Bone marrow (tissue), 2 donors: Measurements from ENCODE around the gene KCNQ1.

ENCODE experiments used
- DNase-seq, 2 donors: peaks; one replicate each; lab custom pipeline; 2025; lab: John Stamatoyannopoulos, UW

KCNQ1 gene

GRCh38 chr11:2411446-2412305, 33.1 kb upstream of the KCNQ1 start:
- DNase-seq = no peak

- DNase-seq = no peak
Measured at GRCh38 chr11:2412323-2412722, 32.5 kb upstream of the KCNQ1 start.

GRCh38 chr11:2413742-2414579, 30.8 kb upstream of the KCNQ1 start:
- no peak for DNase-seq

GRCh38 chr11:2414616-2415015, 30.2 kb upstream of the KCNQ1 start:
- DNase-seq = no peak

DNA sequence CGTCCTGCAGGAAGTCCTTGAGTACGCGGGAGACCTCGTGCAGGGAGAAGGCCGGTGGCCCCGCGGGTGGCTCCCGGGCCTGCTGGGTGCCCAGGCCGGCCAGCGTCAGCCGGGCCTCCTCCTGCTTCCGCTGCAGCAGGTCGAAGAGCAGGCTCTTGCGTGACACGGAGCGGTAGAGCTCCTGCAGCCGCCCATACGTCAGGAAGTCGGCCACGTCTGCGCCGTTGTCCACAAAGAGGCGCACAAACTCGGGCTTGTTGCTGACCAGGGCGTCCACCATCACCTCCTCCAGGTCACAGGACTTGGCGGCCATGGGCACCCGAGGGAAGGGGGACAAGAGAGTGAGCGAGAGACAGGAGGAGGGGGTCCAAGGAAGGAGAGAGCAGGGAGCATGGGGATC, 29.6 kb upstream of the KCNQ1 start:
- no peak for DNase-seq

DNA sequence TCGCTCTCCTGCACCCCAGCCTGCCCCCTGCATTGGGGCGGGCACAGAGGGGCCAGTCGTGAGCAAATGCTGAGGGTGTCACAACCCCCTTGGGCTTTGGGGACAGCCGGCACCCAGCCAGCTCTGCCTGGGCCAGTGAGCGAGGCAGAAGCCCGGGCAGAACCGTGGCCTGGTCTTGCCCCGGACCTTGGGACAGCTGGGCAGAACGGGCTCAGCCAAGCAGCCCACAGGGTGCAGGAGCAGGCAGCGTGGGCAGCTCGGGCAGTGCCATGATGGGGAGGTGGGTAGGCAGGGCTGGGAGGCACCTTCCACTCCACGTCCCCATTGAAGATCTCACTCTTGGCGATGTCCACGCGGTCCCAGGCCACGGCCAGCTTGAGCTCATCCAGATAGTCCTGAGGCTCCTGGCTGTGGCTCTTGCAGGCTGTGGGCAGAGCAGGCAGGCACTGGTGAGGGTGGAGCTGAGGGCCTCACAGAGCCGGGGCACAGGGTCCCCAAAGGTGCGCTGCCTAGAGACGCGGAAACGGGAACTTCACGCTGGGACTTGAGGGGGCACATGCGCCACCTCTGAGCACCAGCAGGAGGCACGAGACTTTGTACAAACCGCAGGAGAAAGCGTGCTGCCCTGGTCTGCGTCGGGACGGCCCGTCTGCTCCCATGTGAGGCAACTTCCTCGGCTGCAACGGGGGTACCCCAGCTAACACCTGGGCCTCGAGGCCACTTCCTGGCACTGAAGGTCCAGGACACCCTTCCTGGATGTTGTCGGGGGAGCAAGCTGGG, 29.0 kb upstream of the KCNQ1 start:
- no peak for DNase-seq

DNA sequence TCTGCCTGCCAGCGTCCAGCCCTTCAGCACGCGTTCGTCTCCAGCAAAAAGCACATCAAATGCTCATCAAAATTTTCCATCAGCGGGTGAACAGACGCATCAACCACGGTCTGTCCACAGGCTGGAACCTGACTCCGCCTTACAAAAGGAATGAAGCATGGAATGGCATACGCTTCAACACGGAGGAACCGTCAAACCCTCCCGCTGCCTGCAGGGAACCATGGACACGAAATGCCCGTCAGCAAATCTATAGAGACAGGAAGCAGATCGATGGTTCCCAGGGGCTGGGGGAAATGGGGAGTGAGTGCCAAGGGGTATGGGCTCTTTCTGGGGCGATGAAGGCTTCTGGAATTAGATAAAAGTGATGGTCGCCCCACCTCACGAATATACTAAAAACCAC, 28.0 kb upstream of the KCNQ1 start:
- no peak for DNase-seq

- DNase-seq = no peak
Measured at GRCh38 chr11:2417856-2418692, 26.7 kb upstream of the KCNQ1 start.

- DNase-seq = no peak
Measured at GRCh38 chr11:2418693-2419360, 26.0 kb upstream of the KCNQ1 start.

GRCh38 chr11:2419638-2420501, 24.9 kb upstream of the KCNQ1 start:
- peak; percentile 21 to 23 for DNase-seq

DNA sequence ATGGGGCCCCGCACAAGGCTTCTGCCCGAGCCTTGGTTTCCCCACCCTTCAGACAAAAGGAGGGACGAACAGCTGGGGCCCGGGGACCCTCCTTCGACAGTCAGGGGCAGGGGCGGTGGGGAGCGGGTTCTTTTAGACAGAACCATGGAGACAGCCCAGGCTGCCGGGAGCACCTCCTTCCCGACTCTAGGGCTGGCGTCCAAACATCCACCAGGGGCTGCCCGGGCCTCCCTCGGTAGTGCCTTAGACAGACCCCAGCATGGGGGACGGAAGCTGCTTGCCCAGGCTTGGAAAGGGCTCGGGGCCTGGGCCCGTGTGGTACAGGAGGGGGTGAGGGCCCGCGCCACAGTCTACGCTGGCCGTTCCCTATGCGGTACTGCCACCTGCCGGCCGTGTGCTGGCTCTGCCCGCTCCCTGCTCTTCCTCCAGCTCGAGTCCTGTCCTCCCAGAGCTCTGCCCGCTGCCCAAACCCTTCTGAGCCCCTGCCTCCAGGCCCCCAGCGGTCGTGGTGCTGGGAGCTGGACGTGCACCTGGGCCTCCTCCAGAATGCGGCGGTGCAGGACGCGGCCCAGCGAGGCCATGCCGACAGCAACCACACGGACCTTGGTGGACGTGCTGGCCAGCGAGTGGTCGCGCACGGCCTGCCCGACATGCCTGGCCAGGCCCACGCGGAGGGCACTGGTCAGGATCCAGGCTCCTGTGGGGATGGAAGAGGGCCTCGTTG, 24.1 kb upstream of the KCNQ1 start:
- peak; percentile 40 to 46 for DNase-seq

- DNase-seq = no peak
Measured at GRCh38 chr11:2421226-2421994, 23.4 kb upstream of the KCNQ1 start.

- no peak for DNase-seq
Measured at GRCh38 chr11:2421996-2422395, 22.8 kb upstream of the KCNQ1 start.

DNA sequence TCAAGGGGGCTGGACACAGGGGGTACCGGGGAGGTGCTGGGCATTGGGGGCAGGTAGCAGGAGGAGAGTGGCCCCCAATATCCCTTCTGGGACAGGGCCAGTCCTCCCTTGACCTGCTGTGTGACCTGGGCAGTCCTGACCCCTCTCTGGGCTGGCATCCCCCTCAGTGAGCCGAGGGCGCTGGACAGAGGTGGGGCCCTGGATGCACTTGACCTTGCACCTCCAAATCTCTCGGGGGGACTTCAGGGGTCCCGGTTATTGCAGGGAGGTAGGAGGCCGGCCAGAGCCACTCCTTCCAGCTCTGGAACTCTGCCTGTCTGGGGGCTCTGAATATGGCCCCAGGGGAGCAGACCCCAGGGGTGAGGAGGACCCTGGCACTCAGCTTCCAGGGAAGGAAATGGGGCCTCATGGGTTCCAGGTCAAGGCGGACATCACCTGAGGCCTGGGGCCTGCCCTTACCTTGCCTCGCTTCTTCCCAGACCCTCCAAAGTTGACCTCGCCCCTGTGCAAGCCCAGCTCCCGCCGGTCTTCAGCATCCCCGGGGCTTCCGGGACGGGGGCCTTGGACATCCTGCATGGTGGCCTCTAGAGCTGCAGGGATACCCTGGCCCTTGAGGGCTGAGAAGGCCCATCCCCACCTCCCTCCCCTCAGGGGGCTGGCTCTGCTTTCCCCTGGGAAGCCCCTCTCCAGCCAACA, 22.2 kb upstream of the KCNQ1 start:
- no peak for DNase-seq

DNA sequence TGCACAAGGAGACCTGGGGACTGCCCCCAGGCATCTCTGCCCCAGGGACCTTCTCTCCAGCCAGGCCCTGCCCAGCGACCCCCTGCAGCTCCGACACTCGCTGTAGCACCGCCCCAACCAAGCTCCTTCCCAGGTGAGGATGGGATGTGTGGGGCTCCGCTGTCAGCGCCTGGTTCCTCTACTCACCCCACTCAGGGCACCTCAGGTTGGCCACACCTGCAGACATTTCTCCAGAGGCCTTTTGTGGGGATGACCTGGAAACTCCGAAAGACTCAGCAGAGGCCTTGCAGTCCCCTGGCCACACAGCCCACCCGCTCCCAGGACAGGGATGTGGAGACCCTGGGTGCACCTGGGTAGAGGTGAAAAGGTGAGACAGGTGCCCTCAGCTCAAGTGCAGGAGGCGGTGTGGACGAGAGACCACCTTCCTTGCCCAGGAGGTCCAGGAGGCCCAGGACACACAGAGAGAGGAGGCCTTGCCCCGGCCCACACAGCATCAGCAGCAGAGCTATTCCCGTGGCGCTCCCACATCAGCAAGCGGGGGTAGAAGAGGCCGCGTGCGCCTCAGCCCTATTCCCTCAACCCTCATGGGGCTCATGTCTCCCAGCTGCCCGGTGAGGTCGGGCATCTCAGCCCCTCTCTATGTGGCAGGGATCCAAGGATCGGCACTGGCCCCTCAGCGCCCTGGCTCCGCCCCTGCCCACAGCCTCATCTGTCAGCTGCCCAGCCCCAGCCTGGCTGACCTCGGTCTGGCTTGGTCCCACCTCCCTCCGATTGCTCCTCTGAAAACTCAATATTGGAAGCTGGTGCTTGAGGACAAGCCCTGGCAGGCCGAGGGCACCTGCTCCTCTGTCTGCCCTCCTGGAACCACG, 21.4 kb upstream of the KCNQ1 start:
- DNase-seq = no peak

GRCh38 chr11:2424811-2425495, 19.9 kb upstream of the KCNQ1 start:
- DNase-seq = no peak
